ENCODE data around the gene FITM1.

FITM1 gene, protein sequence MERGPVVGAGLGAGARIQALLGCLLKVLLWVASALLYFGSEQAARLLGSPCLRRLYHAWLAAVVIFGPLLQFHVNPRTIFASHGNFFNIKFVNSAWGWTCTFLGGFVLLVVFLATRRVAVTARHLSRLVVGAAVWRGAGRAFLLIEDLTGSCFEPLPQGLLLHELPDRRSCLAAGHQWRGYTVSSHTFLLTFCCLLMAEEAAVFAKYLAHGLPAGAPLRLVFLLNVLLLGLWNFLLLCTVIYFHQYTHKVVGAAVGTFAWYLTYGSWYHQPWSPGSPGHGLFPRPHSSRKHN

GRCh38 chr14:24130380-24130716 is at the start of gene FITM1:
Gene FITM1, plus strand, starts transcription at chr14:24130659. Its CDS starts 905 bp downstream, at chr14:24131564.
- DNase-seq = no peak

DNA sequence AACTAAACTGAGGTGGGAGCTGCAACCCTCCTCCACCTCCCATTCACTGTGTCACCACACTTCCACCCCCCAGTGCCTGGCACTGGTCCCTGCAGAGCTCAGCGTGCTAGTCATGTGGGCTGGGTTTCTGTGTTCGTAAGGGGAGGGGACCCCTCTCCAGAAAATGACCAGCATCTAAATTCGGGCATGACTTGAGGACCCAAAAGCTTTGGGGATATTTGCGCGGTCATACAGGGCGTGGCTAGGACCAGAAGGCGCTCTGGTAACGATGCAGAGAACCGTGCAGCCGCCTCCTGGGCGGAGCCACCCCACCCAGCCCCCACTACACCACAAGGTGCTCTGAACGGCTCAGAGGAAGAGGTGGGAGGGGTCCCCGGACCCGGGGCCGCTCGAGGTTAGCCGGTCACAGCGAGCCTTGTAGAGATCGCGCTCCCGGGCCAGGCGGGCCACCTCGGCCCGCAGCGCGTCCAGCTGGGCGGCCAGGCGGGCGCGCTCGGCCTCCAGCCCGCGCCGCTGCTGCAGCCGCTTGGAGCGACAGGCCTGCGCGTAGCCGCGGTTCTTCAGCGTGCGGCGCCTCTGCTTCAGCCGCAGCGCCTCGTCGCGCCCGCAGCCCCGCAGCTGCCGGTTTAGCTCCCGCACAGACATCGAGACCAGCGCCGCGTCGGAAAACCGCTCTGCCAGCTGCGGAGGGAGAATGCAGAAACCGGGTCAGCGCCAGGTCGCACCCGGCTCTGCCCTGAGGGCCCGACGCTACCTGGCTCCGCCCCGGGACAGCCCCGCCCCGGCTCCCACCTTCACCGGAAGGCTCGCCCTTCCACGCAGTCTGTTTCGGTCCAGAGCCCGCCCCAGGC is 49.3 kb upstream of the FITM1 start:
- peak; percentile 22 to 80 (median 62) for DNase-seq

- no peak for DNase-seq
These were observed 48.7 kb upstream of the FITM1 start for GRCh38 chr14:24081739-24082211.

DNA sequence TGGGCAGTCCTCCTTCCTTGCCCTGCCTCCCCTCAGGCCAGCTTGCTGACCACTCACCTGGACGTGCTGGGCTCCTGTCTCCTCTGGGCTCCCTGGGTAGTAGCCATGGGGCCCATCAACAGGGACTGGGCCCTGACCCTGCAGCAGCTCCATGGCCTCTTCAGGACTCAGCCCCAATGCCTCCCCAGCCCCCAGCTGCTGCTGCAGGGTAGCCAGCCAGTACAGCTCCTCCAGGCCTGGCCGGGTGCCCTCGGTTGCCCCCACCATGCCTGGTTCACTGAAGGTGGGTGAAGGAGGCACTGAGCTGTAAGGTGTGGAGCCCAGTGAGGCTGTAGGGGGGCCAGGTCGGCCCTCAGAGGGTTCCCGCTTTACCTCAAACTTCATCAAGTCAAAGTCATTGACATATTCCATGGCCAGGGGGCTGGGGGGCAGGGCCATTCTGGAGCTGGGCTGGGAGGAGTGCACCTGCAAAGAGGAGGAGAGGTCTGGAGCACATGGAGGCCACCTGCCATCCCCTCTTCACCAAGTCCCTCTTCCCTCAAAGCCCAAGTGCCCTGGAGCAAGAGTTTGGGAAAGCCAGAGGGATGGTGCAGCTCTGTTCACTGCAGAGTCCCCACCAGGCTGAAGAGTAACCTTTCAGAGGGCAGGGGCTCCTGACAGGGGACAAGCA is 47.9 kb upstream of the FITM1 start:
- DNase-seq = no peak

- DNase-seq = no peak
These were observed 47.0 kb upstream of the FITM1 start for GRCh38 chr14:24083462-24083861.

DNA sequence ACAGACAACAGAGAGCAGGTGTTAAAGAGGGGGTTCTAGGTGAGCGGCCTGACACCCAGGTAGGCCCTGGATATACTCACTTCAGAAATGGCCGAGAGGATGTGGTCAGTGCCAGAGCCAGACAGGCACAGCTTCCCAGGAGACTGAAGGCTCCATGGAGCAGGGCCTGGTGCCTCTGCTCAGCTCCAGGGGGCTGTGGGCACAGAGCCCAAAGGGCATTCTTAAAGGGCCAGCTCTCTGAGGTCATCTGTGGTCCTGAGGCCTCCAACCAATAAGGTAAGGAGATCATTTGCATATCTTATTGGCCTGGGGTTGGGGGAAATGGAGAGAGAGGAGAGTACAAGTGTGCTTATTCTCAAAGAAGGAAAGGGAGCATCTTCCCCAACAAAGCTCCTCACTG is 46.0 kb upstream of the FITM1 start:
- DNase-seq = no peak

GRCh38 chr14:24085215-24085614 is 45.2 kb upstream of the FITM1 start:
- DNase-seq = no peak

- DNase-seq = no peak
These were observed 44.1 kb upstream of the FITM1 start for GRCh38 chr14:24086193-24086955.

DNA sequence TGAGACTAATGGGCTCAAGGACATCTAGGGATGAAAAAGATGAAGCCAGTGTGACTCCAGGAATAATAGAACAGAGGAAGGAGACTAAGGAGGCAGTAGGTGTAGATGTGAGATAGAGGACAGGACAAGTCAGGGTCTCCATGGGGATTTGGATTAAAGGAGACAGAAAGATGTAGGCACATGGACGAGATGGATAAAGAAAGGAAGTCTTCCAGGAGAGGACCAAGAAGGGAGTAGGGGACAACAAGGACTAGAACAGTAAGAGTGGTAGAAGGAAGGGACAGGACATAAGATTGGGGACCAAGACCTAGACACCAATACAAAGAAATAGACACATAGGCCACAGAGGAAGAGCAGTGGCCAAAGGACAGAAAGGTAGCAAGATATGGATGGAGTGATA is 43.5 kb upstream of the FITM1 start:
- no peak for DNase-seq

DNA sequence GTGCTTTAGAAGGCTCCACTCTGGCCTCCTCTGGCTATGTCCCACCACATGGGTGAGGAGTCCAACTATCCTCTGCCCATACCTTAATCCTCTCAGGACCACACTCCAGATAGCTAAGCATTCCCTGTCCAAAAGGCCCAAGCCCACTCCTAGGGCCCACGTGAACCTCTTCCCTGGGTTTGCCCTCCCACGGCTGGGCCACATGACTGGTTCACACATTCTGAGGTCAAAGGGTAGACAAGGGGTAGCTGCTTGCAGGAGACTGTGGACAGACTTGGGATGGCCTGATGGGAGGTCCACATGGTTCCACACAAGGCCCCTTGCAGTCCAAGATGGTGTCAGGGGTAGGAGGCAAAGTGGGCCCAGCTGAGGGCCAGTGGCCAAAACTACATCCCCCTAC is 42.4 kb upstream of the FITM1 start:
- no peak for DNase-seq

GRCh38 chr14:24089890-24090289 is 40.6 kb upstream of the FITM1 start:
- no peak for DNase-seq

DNA sequence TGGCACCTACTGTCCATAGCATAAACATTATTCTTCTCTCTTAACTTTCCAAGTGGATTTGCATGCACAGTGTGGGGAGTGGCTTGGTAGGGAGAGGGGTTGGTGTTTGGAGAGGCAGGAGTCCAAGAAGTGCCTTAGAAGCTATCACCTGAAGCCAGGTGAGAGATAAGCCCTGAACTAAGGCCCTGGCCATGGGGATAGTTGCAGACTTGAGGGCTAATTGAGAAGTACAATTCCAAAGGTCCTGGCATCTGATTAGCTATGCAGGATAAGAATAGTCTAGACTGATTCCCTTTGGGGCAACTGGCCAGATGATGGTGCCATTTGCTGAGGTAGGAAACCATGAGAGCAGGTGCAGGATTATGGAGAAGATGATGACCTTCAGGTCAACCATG is 38.4 kb upstream of the FITM1 start:
- DNase-seq = no peak

DNA sequence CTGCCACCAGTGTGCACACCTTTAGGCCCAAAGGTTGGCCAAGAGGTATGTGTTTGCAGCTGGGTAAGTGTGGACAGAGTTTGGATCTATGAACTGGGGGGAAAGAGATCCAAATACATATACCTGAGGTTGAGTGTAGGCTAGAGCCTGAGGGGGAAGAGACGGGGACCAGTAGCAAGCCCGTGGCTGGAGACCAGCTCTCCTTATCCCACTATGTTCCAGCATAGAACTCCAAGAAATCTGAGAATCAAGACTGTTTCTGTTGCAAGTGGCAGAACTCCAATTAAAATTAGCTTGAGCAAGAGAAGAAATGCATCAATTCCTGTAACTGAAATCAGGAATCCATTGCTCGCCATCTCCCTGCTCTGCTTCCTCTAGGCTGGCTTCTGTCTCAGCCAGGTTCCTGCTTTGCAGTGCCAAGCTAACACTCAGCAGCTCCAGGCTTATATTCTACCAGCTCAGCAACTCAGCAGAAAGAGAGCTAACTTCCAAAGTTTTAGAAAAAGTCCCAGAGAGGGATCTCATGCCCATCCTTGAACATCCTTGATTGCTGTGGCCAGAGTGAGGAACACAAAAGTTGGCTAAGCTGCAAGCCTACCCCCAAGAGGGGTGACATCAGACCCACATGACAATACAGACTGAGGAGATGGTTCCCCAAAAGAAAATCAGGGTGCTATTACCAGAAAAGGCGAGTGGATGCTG is 37.8 kb upstream of the FITM1 start:
- DNase-seq = no peak

DNA sequence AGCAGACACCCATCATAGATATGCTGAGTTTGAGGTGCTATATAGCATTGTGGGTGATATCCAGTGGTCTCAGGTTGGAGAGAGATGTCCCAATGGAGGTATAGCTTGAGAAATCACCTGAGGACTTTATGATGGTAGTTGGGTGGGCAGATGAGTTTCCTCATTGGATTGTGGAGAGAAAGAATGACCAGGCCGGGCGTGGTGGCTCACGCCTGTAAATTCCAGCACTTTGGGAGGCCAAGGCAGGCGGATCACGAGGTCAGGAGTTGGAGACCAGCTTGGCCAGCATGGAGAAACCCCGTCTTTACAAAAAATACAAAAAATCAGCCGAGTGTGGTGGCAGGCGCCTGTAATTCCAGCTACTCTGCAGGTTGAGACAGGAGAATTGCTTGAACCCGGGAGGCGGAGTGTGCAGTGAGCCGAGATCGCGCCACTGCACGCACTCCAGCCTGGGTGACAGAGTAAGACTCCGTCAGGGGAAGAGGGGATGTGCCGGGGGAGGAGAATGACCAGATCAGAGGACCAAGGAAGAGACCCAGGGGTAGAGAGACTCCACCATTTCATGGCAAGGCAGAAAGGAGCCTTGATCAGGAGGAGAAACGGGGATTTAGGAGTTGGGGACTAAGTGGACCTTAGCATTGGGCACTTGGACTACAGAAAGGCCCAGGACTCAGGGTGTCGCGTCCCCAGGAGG is 37.1 kb upstream of the FITM1 start:
- DNase-seq = no peak

GRCh38 chr14:24093901-24094840 is 36.3 kb upstream of the FITM1 start, which contains the start of gene PCK2:
Gene PCK2, plus strand, starts transcription at chr14:24094311. Its CDS starts 95 bp downstream, at chr14:24094406.
- peak; percentile 24 to 74 (median 62) for DNase-seq

- no peak for DNase-seq
These were observed 35.6 kb upstream of the FITM1 start for GRCh38 chr14:24094841-24095270.

GRCh38 chr14:24095271-24096068 is 35.0 kb upstream of the FITM1 start:
- DNase-seq = peak in 1 of 6 experiments; percentile 4

DNA sequence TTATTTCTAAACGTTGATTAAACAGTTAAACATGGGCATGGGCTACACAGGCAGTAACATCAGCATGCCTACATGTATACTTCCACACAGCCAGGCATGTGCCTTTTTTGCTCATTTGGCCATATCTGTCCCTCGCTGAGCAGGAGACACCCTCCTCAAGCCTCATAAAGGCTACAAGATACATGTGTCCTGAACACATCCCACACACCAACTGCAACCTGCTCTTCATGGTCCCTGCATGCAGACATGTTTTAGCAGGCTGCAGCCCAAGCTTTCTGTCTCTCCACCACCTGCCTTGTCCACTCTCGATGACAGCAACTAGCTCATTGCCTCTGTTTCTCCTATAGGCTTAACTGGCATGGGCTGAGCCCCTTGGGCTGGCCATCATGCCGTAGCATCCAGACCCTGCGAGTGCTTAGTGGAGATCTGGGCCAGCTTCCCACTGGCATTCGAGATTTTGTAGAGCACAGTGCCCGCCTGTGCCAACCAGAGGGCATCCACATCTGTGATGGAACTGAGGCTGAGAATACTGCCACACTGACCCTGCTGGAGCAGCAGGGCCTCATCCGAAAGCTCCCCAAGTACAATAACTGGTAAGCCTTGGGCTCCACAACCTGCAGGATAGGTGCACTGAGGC is 33.8 kb upstream of the FITM1 start:
- DNase-seq = no peak
